ENCODE measurements around the gene RRAD. TPM values are rescaled to one million over a fixed set of nuclear protein-coding genes. Genes with fewer than 3 reads are reported as not detected.

Gene RRAD
- total RNA-seq, 4 donors from 2014 or later = 23.7 to 132 (median 109) TPM

GRCh38 chr16:66970775-66971720 is 45.7 kb upstream of the RRAD start:
- Histone ChIP-seq H3K27ac (no peak overlapping the region), H3K36me3 (no peaks in the 10 kb centered on the region), H3K4me1 (no peaks in the 10 kb centered on the region), H3K9me3 (no peaks in the 10 kb centered on the region), H3K4me3 (no peak overlapping the region), H3K27me3 (no peaks in the 10 kb centered on the region)
- no peak for TF ChIP-seq CTCF (IDR thresholded peaks at IDR 0.05)
- no peak for TF ChIP-seq POLR2A (IDR thresholded peaks at IDR 0.05)
- no peak for DNase-seq (ENCODE audit: low spot score in 2 of 2)
- 67 to 77% methylated on average over 10 of the region's 10 CpGs for WGBS, 2 donors

- no peaks in the 10 kb centered on the region for H3K4me1 ChIP-seq
- 84 to 91% methylated on average over 5 of the region's 5 CpGs for WGBS, 2 donors
These were observed 43.5 kb upstream of the RRAD start for GRCh38 chr16:66968847-66969246.

GRCh38 chr16:66964049-66964448 is 38.7 kb upstream of the RRAD start:
- 68 to 83% methylated on average over 3 to 6 of the region's 6 CpGs for WGBS, 2 donors
- H3K9me3 ChIP-seq = no peaks in the 10 kb centered on the region
- TF ChIP-seq CTCF (IDR thresholded peaks at IDR 0.05) = no peak
- H3K27me3 ChIP-seq = no peaks in the 10 kb centered on the region
- DNase-seq (ENCODE audit: low spot score in 2 of 2) = no peak
- no peaks in the 10 kb centered on the region for H3K4me1 ChIP-seq
- H3K36me3 ChIP-seq = no peaks in the 10 kb centered on the region
- no peak overlapping the region for H3K27ac ChIP-seq
- no peak overlapping the region for H3K4me3 ChIP-seq

More at GRCh38 chr16:66968847-66969246, 43.5 kb upstream of the RRAD start:
- H3K4me3 ChIP-seq = no peak overlapping the region
- H3K27me3 ChIP-seq = no peaks in the 10 kb centered on the region
- H3K36me3 ChIP-seq = no peaks in the 10 kb centered on the region
- H3K9me3 ChIP-seq = no peaks in the 10 kb centered on the region
- no peak for DNase-seq (ENCODE audit: low spot score in 2 of 2)
- H3K27ac ChIP-seq = no peak overlapping the region
- TF ChIP-seq EP300 (IDR thresholded peaks at IDR 0.05) (no peak), CTCF (IDR thresholded peaks at IDR 0.05) (no peak), POLR2A (IDR thresholded peaks at IDR 0.05) (no peak)

DNA sequence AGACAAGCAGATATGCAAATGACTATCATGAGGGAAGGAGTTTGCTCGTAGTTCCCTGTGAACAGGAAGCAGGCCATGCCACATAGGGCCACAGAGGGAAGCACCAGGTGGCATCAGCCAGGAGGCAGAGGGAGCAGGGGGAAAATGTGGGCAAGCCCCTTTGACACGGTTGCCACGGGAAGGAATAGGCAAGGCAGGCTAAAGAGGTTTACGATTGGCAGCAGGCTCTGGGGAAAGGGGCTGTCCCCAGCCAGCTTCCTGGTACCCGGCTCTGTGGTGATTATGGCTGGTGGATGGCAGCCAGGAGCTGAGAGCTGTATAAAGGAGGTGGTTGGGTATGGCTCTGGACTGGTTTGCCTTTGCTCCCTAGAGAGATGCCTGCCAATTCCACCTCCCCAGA is 36.6 kb upstream of the RRAD start:
- TF ChIP-seq CTCF (IDR thresholded peaks at IDR 0.05) = no peak
- no peak for TF ChIP-seq EP300 (IDR thresholded peaks at IDR 0.05)
- TF ChIP-seq POLR2A (IDR thresholded peaks at IDR 0.05) = no peak
- no peak for DNase-seq (ENCODE audit: low spot score in 2 of 2)
- H3K27ac ChIP-seq = peak overlapping the region in 1 of 4 donors; percentile 9
- WGBS, 2 donors = 33 to 51% methylated on average over 5 of the region's 5 CpGs
- no peaks in the 10 kb centered on the region for H3K27me3 ChIP-seq
- no peaks in the 10 kb centered on the region for H3K9me3 ChIP-seq
- H3K4me3 ChIP-seq = no peak overlapping the region
- H3K36me3 ChIP-seq = no peaks in the 10 kb centered on the region
- H3K4me1 ChIP-seq = no peaks in the 10 kb centered on the region

GRCh38 chr16:66961065-66961744 is 35.9 kb upstream of the RRAD start, which contains the start of gene CES3:
Gene CES3 (plus strand): TSS chr16:66961266. CDS start chr16:66961308, 42 bp downstream.
- Histone ChIP-seq H3K9me3 (no peaks in the 10 kb centered on the region), H3K36me3 (no peaks in the 10 kb centered on the region), H3K4me1 (no peaks in the 10 kb centered on the region), H3K27me3 (no peaks in the 10 kb centered on the region), H3K4me3 (no peak within 1 kb of the TSS), H3K27ac (peak within 1 kb of the TSS in 1 of 4 donors; percentile 9)
- WGBS, 2 donors = 55 to 67% methylated on average over 16 of the region's 16 CpGs
- peak; percentile 35 to 52 (median 41) for TF ChIP-seq CTCF (IDR thresholded peaks at IDR 0.05)
- TF ChIP-seq EP300 (IDR thresholded peaks at IDR 0.05) = no peak
- no peak for TF ChIP-seq POLR2A (IDR thresholded peaks at IDR 0.05)
- DNase-seq (ENCODE audit: low spot score in 2 of 2) = peak in 1 of 2 donors; percentile 21
